Osteoblast (primary cell): ENCODE data around the gene PID1. TPM values are rescaled to one million over a fixed set of nuclear protein-coding genes. Genes with fewer than 3 reads are reported as not detected.

ENCODE experiments used
- DNase-seq: peaks from one replicate; pipeline ENCODE4 v3.0.0; 2011; ENCODE audit warnings: low spot score, mixed read lengths; ENCODE audit not compliant: insufficient read length; ENCODE audit errors: missing footprints
- H2AFZ ChIP-seq: 2 replicates; pipeline ENCODE4 v1.6.0; 2011; ENCODE audit warnings: mild to moderate bottlenecking, low read length
- H3K27ac ChIP-seq: 2 replicates; pipeline ENCODE4 v1.5.1; 2011; ENCODE audit warnings: mild to moderate bottlenecking, low read depth, low read length, moderate library complexity
- H3K27me3 ChIP-seq: 2 replicates; pipeline ENCODE4 v1.6.0; 2012; ENCODE audit warnings: mild to moderate bottlenecking, control low read depth, inconsistent platforms, low read length, moderate library complexity; ENCODE audit not compliant: insufficient read depth
- H3K36me3 ChIP-seq: 2 replicates; pipeline ENCODE4 v1.5.1; 2011; ENCODE audit warnings: mild to moderate bottlenecking, low read length, control low read depth, moderate library complexity; ENCODE audit not compliant: insufficient read depth
- H3K4me1 ChIP-seq: 2 replicates; pipeline ENCODE4 v1.5.1; 2011; ENCODE audit warnings: mild to moderate bottlenecking, low read length, control low read depth, moderate library complexity; ENCODE audit not compliant: insufficient read depth
- H3K4me2 ChIP-seq: 2 replicates; pipeline ENCODE4 v1.6.0; 2011; ENCODE audit warnings: mild to moderate bottlenecking, low read length; ENCODE audit not compliant: insufficient read depth
- H3K4me3 ChIP-seq: fragments of 200-600 bp; sonication (generic); 3 replicates; pipeline ENCODE4 v1.5.1; 2012; ENCODE audit warnings: mild to moderate bottlenecking, low read length, inconsistent platforms; ENCODE audit not compliant: insufficient read depth
- H3K79me2 ChIP-seq: 2 replicates; pipeline ENCODE4 v1.6.0; 2012; ENCODE audit warnings: mild to moderate bottlenecking, low read length, control low read depth, inconsistent platforms; ENCODE audit not compliant: insufficient read depth
- H3K9me3 ChIP-seq: 2 replicates; pipeline ENCODE4 v1.5.1; 2011; ENCODE audit warnings: low read depth, low read length, control low read depth
- H4K20me1 ChIP-seq: 2 replicates; pipeline ENCODE4 v1.6.0; 2012; ENCODE audit warnings: mild to moderate bottlenecking, low read length, control low read depth; ENCODE audit not compliant: insufficient read depth
- total RNA-seq: library from RNA; depleted of rRNA; stranded (reverse); fragments of >200 nt; gene quantifications from 2 replicates; pipeline ENCODE4 v1.2.3, GENCODE V29; 2012
- TF ChIP-seq, protein P1 (sequence below): IDR thresholded peaks from 2 replicates; pipeline ENCODE4 v1.5.1; 2011; ENCODE audit warnings: mild to moderate bottlenecking, low read depth, low read length, moderate library complexity; ENCODE audit errors: extremely low read depth

The PID1 gene
- total RNA-seq, 1 donor, result 9.8 TPM

- Histone ChIP-seq H3K9me3 (no peaks in the 10 kb centered on the region), H3K27me3 (peaks cover 4% of the 10 kb centered on the region), H3K36me3 (no peaks in the 10 kb centered on the region), H2AFZ (no peak overlapping the region), H3K79me2 (no peaks in the 10 kb centered on the region), H3K27ac (no peak overlapping the region), H3K4me3 (peak overlapping the region; percentile 29), H4K20me1 (no peaks in the 10 kb centered on the region), H3K4me1 (peaks cover 10% of the 10 kb centered on the region), H3K4me2 (peak overlapping the region; percentile 81)
- TF ChIP-seq, protein P1, sequence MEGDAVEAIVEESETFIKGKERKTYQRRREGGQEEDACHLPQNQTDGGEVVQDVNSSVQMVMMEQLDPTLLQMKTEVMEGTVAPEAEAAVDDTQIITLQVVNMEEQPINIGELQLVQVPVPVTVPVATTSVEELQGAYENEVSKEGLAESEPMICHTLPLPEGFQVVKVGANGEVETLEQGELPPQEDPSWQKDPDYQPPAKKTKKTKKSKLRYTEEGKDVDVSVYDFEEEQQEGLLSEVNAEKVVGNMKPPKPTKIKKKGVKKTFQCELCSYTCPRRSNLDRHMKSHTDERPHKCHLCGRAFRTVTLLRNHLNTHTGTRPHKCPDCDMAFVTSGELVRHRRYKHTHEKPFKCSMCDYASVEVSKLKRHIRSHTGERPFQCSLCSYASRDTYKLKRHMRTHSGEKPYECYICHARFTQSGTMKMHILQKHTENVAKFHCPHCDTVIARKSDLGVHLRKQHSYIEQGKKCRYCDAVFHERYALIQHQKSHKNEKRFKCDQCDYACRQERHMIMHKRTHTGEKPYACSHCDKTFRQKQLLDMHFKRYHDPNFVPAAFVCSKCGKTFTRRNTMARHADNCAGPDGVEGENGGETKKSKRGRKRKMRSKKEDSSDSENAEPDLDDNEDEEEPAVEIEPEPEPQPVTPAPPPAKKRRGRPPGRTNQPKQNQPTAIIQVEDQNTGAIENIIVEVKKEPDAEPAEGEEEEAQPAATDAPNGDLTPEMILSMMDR, result no peak
- DNase-seq, result peak; percentile 65
These were observed 1.1 kb downstream of the PID1 start for GRCh38 chr2:229269941-229270340.

GRCh38 chr2:229269146-229269545 lies 1.9 kb downstream of the PID1 start:
- H3K27me3 ChIP-seq, result peaks cover 4% of the 10 kb centered on the region
- no peaks in the 10 kb centered on the region for H3K9me3 ChIP-seq
- no peak overlapping the region for H3K4me3 ChIP-seq
- no peak overlapping the region for H2AFZ ChIP-seq
- H3K36me3 ChIP-seq, result no peaks in the 10 kb centered on the region
- no peaks in the 10 kb centered on the region for H3K79me2 ChIP-seq
- TF ChIP-seq, protein P1, result no peak
- H3K4me2 ChIP-seq, result peak overlapping the region; percentile 38
- H3K4me1 ChIP-seq, result peaks cover 10% of the 10 kb centered on the region
- no peak overlapping the region for H3K27ac ChIP-seq
- H4K20me1 ChIP-seq, result no peaks in the 10 kb centered on the region
- DNase-seq, result no peak

DNA sequence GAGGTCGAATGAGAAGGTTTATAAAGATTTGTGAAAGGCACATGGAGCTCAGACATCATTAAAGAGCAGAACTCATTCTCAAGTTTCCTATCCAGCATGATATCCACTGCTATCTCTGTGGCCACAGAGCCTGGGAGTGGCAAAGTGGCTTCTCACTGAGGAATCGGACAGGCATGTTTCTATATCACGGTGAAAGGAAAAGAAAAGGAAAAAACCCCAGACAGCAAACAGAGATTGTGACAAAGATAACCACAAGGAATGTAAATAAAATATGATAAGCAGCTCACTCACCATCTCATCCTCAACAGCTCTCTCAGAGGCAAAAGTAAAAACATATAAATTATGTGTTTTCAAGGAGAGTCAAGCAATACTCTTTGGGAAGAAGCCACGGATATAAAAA lies 2.5 kb downstream of the PID1 start:
- no peak overlapping the region for H3K27ac ChIP-seq
- peak overlapping the region; percentile 38 for H3K4me2 ChIP-seq
- H3K4me1 ChIP-seq, result peaks cover 10% of the 10 kb centered on the region
- H4K20me1 ChIP-seq, result no peaks in the 10 kb centered on the region
- no peaks in the 10 kb centered on the region for H3K36me3 ChIP-seq
- no peak overlapping the region for H3K4me3 ChIP-seq
- H2AFZ ChIP-seq, result no peak overlapping the region
- DNase-seq, result peak; percentile 66
- no peaks in the 10 kb centered on the region for H3K9me3 ChIP-seq
- no peaks in the 10 kb centered on the region for H3K79me2 ChIP-seq
- TF ChIP-seq, protein P1, result no peak
- peaks cover 4% of the 10 kb centered on the region for H3K27me3 ChIP-seq

DNA sequence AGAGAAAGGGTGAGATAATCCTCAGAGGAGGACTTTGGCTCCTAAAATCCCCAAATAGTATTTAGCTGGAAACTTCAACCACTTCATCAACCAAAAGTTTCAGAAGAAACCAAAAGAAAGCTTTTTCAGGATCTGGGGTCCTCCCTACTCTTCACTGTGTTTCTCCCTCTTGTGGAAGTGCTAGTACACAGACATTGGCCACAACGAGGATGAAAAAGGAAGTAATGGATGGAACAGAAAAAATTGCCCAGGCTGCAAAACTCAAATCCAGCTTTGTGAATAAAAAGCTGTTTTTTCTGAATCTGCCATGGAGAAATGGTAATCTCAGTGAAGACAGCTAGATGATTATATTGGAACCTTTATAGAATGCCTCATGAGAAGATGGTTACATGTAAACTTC lies 4.0 kb downstream of the PID1 start:
- TF ChIP-seq, protein P1, result no peak
- Histone ChIP-seq H3K27me3 (peaks cover 4% of the 10 kb centered on the region), H3K36me3 (no peaks in the 10 kb centered on the region), H3K9me3 (no peaks in the 10 kb centered on the region), H3K27ac (no peak overlapping the region), H4K20me1 (no peaks in the 10 kb centered on the region), H3K4me2 (no peak overlapping the region), H2AFZ (no peak overlapping the region), H3K4me3 (no peak overlapping the region), H3K4me1 (peaks cover 10% of the 10 kb centered on the region), H3K79me2 (no peaks in the 10 kb centered on the region)
- no peak for DNase-seq
